B cell (primary cell): ENCODE measurements around the gene GLG1.

Source experiments
- CTCF ChIP-seq: fragments of 200-600 bp; IDR thresholded peaks from one replicate; pipeline ENCODE4 v1.8.0; 2022; ENCODE audit warnings: antibody characterized with exemption, mild to moderate bottlenecking
- EZH2 ChIP-seq: IDR thresholded peaks from 2 replicates; pipeline ENCODE4 v1.6.1; 2012; ENCODE audit warnings: borderline replicate concordance, low read depth, mild to moderate bottlenecking, moderate library complexity, low read length; ENCODE audit not compliant: insufficient read depth, poor library complexity, severe bottlenecking

- TF ChIP-seq CTCF (no peak), EZH2 (no peak)
Measured at GRCh38 chr16:74578838-74579237, 28.1 kb downstream of the GLG1 start.
